ENCODE data around the gene OTX1. TPM values are rescaled to one million over a fixed set of nuclear protein-coding genes. Genes with fewer than 3 reads are reported as not detected.

Gene OTX1
- total and polyA plus RNA-seq, 2 experiments from 2014 or later: not detected

- Histone ChIP-seq H3K9me2 (ENCODE audit: insufficient read depth) (no peaks in the 10 kb centered on the region), H3K79me2 (ENCODE audit: insufficient read depth) (no peaks in the 10 kb centered on the region), H3K4me3 (no peak overlapping the region), H3K4me2 (ENCODE audit: unreplicated experiment) (no peak overlapping the region), H4K20me1 (ENCODE audit: insufficient read depth) (no peaks in the 10 kb centered on the region), H3F3A (ENCODE audit: insufficient read depth) (no peaks in the 10 kb centered on the region), H2AFZ (no peak overlapping the region), H3K9ac (no peak overlapping the region), H3K27me3 (replicated peaks; ENCODE audit: insufficient read depth) (peaks cover 87% of the 10 kb centered on the region), H3K9me3 (ENCODE audit: low read depth) (no peaks in the 10 kb centered on the region), H3K36me3 (ENCODE audit: low read depth) (no peaks in the 10 kb centered on the region), H3K27ac (no peak overlapping the region), H3K4me1 (ENCODE audit: insufficient read depth) (no peaks in the 10 kb centered on the region)
- TF ChIP-seq EZH2phosphoT487 (IDR thresholded peaks at IDR 0.05; ENCODE audit: insufficient read depth, low read depth): no peak
- TF ChIP-seq EZH2 (IDR thresholded peaks at IDR 0.05; ENCODE audit: insufficient read depth, poor library complexity, severe bottlenecking): no peak
- in situ Hi-C loops (cut with MboI): no loop called here
- WGBS, 2 experiments (ENCODE audit: low coverage in 1 of 2, low lambda C conversion rate in 2 of 2, missing lambda C conversion rate in 2 of 2): 20 to 39% methylated on average over 1 of the region's 1 CpG
- no peak for DNase-seq
Measured at GRCh38 chr2:63064197-63064596, 13.6 kb downstream of the OTX1 start.

- WGBS, 2 experiments (ENCODE audit: low coverage in 1 of 2, low lambda C conversion rate in 2 of 2, missing lambda C conversion rate in 2 of 2): 26 to 29% methylated on average over 4 of the region's 4 CpGs
- no peaks in the 10 kb centered on the region for H4K20me1 ChIP-seq (ENCODE audit: insufficient read depth)
- no peak overlapping the region for H2AFZ ChIP-seq
- no peaks in the 10 kb centered on the region for H3K9me2 ChIP-seq (ENCODE audit: insufficient read depth)
- in situ Hi-C loops (cut with MboI): no loop called here
- H3F3A ChIP-seq (ENCODE audit: insufficient read depth): no peaks in the 10 kb centered on the region
- H3K4me1 ChIP-seq (ENCODE audit: insufficient read depth): no peaks in the 10 kb centered on the region
- no peak overlapping the region for H3K4me2 ChIP-seq (ENCODE audit: unreplicated experiment)
- no peaks in the 10 kb centered on the region for H3K36me3 ChIP-seq (ENCODE audit: low read depth)
- H3K9ac ChIP-seq: no peak overlapping the region
- H3K9me3 ChIP-seq (ENCODE audit: low read depth): no peaks in the 10 kb centered on the region
- no peaks in the 10 kb centered on the region for H3K79me2 ChIP-seq (ENCODE audit: insufficient read depth)
- DNase-seq: no peak
- H3K27me3 ChIP-seq (replicated peaks; ENCODE audit: insufficient read depth): peaks cover 86% of the 10 kb centered on the region
- TF ChIP-seq EZH2 (IDR thresholded peaks at IDR 0.05; ENCODE audit: insufficient read depth, poor library complexity, severe bottlenecking) (no peak), EZH2phosphoT487 (IDR thresholded peaks at IDR 0.05; ENCODE audit: insufficient read depth, low read depth) (no peak)
- no peak overlapping the region for H3K4me3 ChIP-seq
- H3K27ac ChIP-seq: no peak overlapping the region
Measured at GRCh38 chr2:63064661-63065060, 14.0 kb downstream of the OTX1 start.

- no peak overlapping the region for H3K4me3 ChIP-seq
- no peaks in the 10 kb centered on the region for H3K79me2 ChIP-seq (ENCODE audit: insufficient read depth)
- no peak overlapping the region for H3K4me2 ChIP-seq (ENCODE audit: unreplicated experiment)
- peaks cover 83% of the 10 kb centered on the region for H3K27me3 ChIP-seq (replicated peaks; ENCODE audit: insufficient read depth)
- no peaks in the 10 kb centered on the region for H3F3A ChIP-seq (ENCODE audit: insufficient read depth)
- no peaks in the 10 kb centered on the region for H3K4me1 ChIP-seq (ENCODE audit: insufficient read depth)
- DNase-seq: no peak
- H2AFZ ChIP-seq: no peak overlapping the region
- H4K20me1 ChIP-seq (ENCODE audit: insufficient read depth): no peaks in the 10 kb centered on the region
- H3K9me3 ChIP-seq (ENCODE audit: low read depth): no peaks in the 10 kb centered on the region
- no peaks in the 10 kb centered on the region for H3K36me3 ChIP-seq (ENCODE audit: low read depth)
- TF ChIP-seq EZH2phosphoT487 (IDR thresholded peaks at IDR 0.05; ENCODE audit: insufficient read depth, low read depth) (no peak), EZH2 (IDR thresholded peaks at IDR 0.05; ENCODE audit: insufficient read depth, poor library complexity, severe bottlenecking) (no peak)
- in situ Hi-C loops (cut with MboI): no loop called here
- H3K27ac ChIP-seq: no peak overlapping the region
- 49 to 50% methylated on average over 3 of the region's 3 CpGs for WGBS, 2 experiments (ENCODE audit: low coverage in 1 of 2, low lambda C conversion rate in 2 of 2, missing lambda C conversion rate in 2 of 2)
- H3K9ac ChIP-seq: no peak overlapping the region
- no peaks in the 10 kb centered on the region for H3K9me2 ChIP-seq (ENCODE audit: insufficient read depth)
Measured at GRCh38 chr2:63066265-63066664, 15.6 kb downstream of the OTX1 start.

- 75 to 88% methylated on average over 2 of the region's 2 CpGs for WGBS, 2 experiments (ENCODE audit: low coverage in 1 of 2, low lambda C conversion rate in 2 of 2, missing lambda C conversion rate in 2 of 2)
- Histone ChIP-seq H4K20me1 (ENCODE audit: insufficient read depth) (no peaks in the 10 kb centered on the region), H3K4me3 (no peak overlapping the region), H2AFZ (no peak overlapping the region), H3F3A (ENCODE audit: insufficient read depth) (no peaks in the 10 kb centered on the region), H3K27me3 (replicated peaks; ENCODE audit: insufficient read depth) (peaks cover 77% of the 10 kb centered on the region), H3K9me3 (ENCODE audit: low read depth) (no peaks in the 10 kb centered on the region), H3K9ac (no peak overlapping the region), H3K4me2 (ENCODE audit: unreplicated experiment) (no peak overlapping the region), H3K36me3 (ENCODE audit: low read depth) (no peaks in the 10 kb centered on the region), H3K27ac (no peak overlapping the region), H3K79me2 (ENCODE audit: insufficient read depth) (no peaks in the 10 kb centered on the region), H3K9me2 (ENCODE audit: insufficient read depth) (no peaks in the 10 kb centered on the region), H3K4me1 (ENCODE audit: insufficient read depth) (no peaks in the 10 kb centered on the region)
- in situ Hi-C loops (cut with MboI): no loop called here
- TF ChIP-seq EZH2 (IDR thresholded peaks at IDR 0.05; ENCODE audit: insufficient read depth, poor library complexity, severe bottlenecking): no peak
- no peak for TF ChIP-seq EZH2phosphoT487 (IDR thresholded peaks at IDR 0.05; ENCODE audit: insufficient read depth, low read depth)
- DNase-seq: no peak
Measured at GRCh38 chr2:63066838-63067237, 16.2 kb downstream of the OTX1 start.

- peaks cover 42% of the 10 kb centered on the region for H3K27me3 ChIP-seq (replicated peaks; ENCODE audit: insufficient read depth)
- TF ChIP-seq EZH2phosphoT487 (IDR thresholded peaks at IDR 0.05; ENCODE audit: insufficient read depth, low read depth): no peak
- TF ChIP-seq EZH2 (IDR thresholded peaks at IDR 0.05; ENCODE audit: insufficient read depth, poor library complexity, severe bottlenecking): no peak
- H3K4me2 ChIP-seq (ENCODE audit: unreplicated experiment): no peak overlapping the region
- H3K4me3 ChIP-seq: no peak overlapping the region
- no peak for DNase-seq
- H2AFZ ChIP-seq: no peak overlapping the region
- H3F3A ChIP-seq (ENCODE audit: insufficient read depth): no peaks in the 10 kb centered on the region
- no peaks in the 10 kb centered on the region for H3K9me2 ChIP-seq (ENCODE audit: insufficient read depth)
- no peak overlapping the region for H3K9ac ChIP-seq
- no peaks in the 10 kb centered on the region for H4K20me1 ChIP-seq (ENCODE audit: insufficient read depth)
- H3K4me1 ChIP-seq (ENCODE audit: insufficient read depth): no peaks in the 10 kb centered on the region
- in situ Hi-C loops (cut with MboI): no loop called here
- no peak overlapping the region for H3K27ac ChIP-seq
- WGBS, 2 experiments (ENCODE audit: low coverage in 1 of 2, low lambda C conversion rate in 2 of 2, missing lambda C conversion rate in 2 of 2): 20 to 28% methylated on average over 2 of the region's 2 CpGs
- no peaks in the 10 kb centered on the region for H3K9me3 ChIP-seq (ENCODE audit: low read depth)
- no peaks in the 10 kb centered on the region for H3K79me2 ChIP-seq (ENCODE audit: insufficient read depth)
- H3K36me3 ChIP-seq (ENCODE audit: low read depth): no peaks in the 10 kb centered on the region
Measured at GRCh38 chr2:63071664-63072063, 21.0 kb downstream of the OTX1 start.

Measured in GM23248 (cell line).